Measurements from ENCODE around the gene PRM1.
"Not testable (repeated sequence)": the region's sequence is repeated elsewhere in the genome, so short reads cannot be mapped to it uniquely, and the experiment has no call there.

The PRM1 gene

DNA sequence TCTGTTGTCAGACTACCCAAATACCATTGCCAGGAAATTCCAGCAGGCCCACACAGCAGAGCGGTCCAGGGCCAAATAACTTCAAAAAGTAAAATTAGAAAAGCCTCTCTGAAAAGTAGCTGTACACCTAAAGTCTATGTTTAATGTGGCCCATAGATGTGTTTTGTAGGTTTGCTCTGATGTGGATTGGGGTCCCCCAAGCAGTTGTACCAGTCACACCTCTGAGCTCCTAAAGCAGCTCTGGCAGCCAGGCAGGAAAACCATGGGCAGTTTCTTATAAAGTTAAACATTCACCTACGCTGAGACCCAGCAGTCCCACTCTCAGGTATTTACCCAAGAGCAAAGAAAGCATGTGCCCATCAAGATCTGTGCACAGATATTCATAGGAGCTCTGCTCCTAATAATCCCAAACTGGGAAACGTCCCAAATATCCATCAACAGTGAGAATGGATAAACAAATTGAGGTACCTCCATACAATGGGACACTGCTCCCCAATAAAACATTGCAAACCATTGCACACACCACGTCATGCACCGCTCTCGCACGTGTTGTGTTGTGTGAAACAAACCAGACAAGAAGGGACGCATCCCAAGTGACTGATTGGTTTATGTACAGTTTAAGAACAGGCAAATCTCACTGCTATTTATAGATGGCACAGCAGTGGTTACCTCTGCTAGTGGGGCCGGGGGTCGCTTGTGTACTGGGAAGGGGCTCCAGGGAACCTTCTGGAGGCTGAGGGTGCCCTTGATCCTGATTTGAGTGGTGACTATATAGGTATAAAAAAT, 15.8 kb upstream of the PRM1 start:
- no peak for DNase-seq

GRCh38 chr16:11296351-11296705, 15.2 kb upstream of the PRM1 start:
- no peak for DNase-seq

DNA sequence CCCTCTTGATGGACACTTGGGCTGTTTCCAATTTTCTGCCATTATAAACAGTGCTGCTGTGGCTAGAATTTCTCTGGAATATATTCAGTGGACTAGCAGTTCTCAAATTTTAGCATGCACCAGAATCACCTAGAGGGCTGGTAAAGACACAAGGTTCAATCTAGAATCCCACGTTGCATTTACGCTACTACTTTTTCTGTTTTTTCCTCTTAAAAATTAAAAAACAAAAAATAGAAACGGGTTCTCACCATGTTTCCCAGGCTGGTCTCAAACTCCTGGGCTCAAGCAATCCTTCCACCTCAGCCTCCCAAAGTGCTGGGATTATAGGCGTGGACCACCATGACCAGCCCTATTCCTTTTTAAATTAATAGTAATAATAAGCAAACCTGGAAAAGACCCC, 14.5 kb upstream of the PRM1 start:
- DNase-seq = no peak

- DNase-seq = no peak
Observed at GRCh38 chr16:11292076-11292748, 11.1 kb upstream of the PRM1 start.

DNA sequence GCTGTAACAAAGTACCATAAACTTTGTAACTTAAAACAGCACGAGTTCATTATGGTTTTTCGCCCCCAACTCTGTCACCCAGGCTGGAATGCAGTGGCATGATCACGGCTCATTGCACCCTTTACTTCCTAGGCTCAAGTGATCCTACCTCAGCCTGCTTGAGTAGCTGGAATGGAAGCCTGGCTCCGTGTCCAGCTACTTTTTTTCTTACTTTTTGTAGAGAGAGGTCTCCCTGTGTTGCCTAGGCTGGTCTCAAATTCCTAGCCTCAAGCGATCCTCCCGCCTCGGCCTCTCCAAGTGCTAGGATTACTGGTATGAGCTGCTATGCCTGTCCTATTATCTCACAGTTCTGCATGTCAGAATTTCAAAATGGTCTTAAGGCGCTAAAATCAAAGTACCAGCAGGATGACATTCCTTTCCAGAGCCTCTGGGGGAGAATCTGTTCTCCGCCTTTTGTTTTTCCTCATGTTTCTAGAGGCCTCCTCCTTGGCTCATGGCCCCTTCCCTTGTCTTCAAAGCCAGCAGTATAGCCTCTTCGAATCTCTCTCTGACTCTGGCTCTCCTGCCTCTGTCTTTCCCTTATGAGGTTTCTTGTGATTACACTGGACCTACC, 10.1 kb upstream of the PRM1 start:
- DNase-seq = no peak

DNA sequence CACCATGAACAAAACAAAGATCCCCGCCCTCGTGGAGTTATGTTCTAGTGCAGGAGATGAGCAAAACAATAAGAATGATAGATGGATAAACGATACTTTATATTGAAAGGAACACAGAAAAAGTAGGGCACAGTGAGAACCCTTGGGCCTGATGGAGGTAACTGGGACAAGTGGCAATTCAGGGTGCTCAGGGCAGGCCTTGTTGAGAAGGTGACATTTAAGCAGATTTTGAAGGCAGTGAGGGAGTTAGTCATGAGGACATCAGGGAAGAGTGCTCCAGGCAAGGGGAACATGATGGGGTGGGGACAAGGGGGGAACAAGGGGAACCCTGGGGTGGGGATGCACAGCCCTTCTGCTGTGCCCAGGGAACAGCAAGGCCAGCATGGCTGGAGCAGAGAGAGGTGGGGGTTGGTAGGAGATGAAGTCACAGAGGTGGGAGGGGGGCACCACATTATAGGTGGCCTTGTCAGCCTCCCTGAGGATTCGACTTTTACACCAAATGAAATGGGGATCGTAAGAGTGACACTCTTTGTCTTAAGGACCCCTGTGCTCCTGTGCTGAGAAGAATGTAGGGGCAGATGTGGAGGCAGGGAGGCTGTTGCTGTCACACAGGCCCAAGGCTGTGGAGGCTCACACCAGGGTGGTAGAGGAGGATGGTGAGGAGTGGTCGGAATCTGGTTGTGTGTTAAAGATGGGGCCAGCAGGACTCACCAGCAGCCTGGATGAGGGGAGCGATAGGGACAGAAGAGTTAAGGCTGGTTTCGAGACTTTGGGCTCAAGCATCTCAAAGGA, 9.2 kb upstream of the PRM1 start:
- DNase-seq = no peak

DNA sequence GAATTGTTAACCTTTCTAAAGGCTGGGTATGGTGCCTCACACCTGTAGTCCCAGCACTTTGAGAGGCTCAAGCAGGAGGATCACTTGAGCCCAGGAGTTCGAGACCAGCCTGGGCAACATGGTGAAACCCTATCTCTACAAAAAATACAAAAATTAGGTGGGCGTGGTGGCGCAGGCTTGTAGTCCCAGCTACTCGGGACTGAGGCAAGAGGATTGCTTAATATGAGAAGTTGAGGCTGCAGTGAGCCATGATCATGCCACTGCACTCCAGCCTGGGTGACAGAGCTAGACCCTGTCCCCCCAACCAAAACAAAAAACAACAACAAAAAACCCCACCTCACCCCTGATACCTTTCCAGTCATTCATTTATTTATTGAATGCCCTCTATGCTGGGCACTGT, 8.6 kb upstream of the PRM1 start:
- DNase-seq = not testable (repeated sequence)

GRCh38 chr16:11289202-11289601, 8.1 kb upstream of the PRM1 start:
- DNase-seq = no peak

GRCh38 chr16:11285842-11286241, 4.7 kb upstream of the PRM1 start:
- no peak for DNase-seq

- DNase-seq = no peak
Observed at GRCh38 chr16:11283820-11284248, 2.7 kb upstream of the PRM1 start.

GRCh38 chr16:11278681-11279628, 2.2 kb downstream of the PRM1 start:
- DNase-seq = no peak

DNA sequence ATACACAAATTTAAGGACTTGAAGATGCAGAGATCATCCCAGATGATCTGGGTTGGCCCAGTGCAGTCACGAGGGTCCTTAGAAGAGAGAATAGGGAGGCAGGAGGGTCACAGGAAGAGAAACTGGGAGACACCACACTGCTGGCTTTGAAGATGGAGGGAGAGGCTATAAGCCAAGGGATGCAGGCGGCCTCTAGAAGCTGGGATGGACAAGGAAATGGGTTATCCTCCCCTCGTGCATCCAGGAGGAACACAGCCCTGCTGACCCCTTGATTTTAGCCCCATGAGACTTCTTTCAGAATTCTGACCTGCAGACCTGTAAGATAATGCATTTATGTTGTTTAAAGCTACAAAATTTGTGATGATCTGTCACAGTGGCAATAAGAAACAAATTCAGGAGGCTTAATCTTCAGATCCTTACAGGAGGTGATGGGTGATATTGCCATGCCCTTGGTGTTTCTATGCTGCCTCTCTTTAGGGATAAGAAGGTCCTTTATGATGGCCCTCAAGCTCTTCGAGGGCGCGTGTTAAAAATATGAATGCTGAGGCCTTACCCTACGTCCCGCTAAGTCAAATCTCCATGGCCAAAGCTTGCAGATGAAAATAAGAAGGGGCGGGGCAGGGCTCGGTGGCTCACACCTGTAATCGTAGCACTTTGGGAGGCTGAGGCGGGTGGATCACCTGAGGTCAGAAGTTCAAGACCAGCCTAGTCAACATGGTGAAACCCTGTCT, 3.4 kb downstream of the PRM1 start:
- DNase-seq = no peak

DNA sequence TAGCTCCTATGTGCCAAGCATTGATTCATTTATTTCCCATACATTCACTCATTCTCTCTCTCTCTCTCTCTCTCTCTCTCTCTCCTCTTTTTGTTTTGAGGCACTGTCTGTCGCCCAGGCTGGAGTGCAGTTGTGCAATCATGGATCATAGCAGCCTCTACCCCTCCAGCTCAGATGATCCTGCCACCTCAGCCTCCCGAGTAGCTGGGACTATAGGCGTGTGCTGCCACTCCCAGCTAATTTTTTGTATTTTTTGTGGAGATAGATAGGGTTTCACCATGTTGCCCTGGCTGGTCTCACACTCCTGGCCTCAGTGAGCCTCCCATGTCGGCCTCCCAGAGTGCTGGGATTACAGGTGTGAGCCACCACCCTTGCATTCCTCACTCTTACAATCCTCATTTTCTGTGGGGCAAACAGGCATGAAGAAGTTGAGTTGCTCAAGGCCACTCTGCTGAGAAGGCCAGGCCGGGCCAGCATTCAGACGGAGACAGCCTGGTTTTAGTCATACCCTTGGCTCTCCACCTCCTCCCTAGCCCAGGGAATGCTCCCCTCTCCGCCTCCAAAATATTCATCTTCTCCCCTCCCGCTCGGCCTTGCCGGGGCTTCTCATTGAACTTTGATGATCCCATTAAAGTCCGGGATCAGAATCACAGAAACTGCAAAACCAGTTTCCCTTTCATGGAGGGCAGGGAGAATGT, 4.1 kb downstream of the PRM1 start:
- no peak for DNase-seq

- no peak for DNase-seq
Observed at GRCh38 chr16:11276143-11276895, 4.8 kb downstream of the PRM1 start, which contains the start of gene PRM2. Gene PRM2, minus strand, starts transcription at chr16:11276480. Its CDS starts 110 bp downstream, at chr16:11276370.

DNA sequence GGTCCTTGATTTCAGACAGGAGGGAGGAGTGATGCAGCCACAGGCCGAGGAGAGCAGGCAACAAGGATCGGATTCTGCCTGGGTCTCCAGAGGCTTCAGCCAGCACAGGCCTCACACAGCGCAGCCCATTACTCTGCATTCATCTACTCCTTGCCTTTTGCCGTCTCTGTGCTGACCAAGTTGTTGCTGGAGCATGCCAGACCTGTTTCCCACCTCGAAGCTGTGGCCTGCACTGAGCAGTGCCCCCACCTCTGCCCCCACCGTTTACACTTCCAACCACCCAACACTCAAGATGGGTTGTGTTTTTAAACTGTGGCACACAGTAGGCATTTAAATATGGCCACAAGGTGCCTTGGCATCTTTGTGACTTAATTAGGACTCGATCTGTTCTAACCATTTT, 6.2 kb downstream of the PRM1 start:
- DNase-seq = no peak

DNA sequence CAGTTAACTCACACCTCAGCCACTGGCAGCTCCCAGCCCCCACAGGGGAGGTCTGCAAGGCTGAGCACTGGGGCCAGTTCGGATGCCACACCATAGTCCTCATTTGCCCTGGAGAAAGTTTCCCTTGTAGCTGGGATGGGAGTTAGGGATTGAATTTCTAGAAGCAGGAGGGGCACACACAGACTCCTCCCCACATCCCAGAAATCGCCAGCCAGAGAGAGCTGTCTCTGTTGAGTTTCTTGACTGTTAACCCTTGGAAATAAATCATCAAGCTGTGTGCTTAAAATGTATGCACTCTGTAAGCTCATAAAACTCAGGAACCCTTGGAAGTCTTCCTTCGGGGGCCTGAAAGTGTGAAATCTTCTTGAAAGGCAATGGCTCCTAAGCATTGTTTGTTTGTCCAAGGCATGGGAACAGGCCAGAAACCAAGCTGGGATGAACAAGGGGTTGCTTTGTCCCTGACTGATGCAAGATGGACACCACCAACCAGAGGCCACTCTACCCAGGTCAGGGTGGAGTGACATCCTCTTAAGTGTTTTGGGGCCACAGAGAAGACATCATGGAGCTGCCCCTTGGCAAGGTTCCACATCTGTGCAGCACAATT, 7.3 kb downstream of the PRM1 start:
- DNase-seq = no peak

GRCh38 chr16:11272921-11273720, 8.0 kb downstream of the PRM1 start, which contains the start of gene PRM3:
Gene PRM3, minus strand, starts transcription at chr16:11273629. Its CDS starts 34 bp downstream, at chr16:11273595.
- DNase-seq = no peak

GRCh38 chr16:11272484-11272883, 8.6 kb downstream of the PRM1 start:
- no peak for DNase-seq

All from NCI-H226 (cell line).